Right lobe of liver (tissue), 6 donors: Measurements from ENCODE around the gene PPFIBP2. TPM values are rescaled to one million over a fixed set of nuclear protein-coding genes. Genes with fewer than 3 reads are reported as not detected.
"Not testable (repeated sequence)": the region's sequence is repeated elsewhere in the genome, so short reads cannot be mapped to it uniquely, and the experiment has no call there.

Source experiments
- ATAC-seq, 4 donors: fragments of 200-7000 bp; cut with Tn5 transposase; one replicate each; pipeline ENCODE4 v1.9.1; 2020; ENCODE audit warnings: mild to moderate bottlenecking in 4 of 4, moderate library complexity in 4 of 4
- DNase-seq, 3 donors: peaks; one replicate each; pipeline ENCODE4 v3.0.0-alpha.2; 2020
- H3K27ac ChIP-seq, 3 donors: fragments of 200-600 bp; one replicate each; pipeline ENCODE4 v1.8.0; 2022
- H3K27me3 ChIP-seq, 2 donors: fragments of 200-600 bp; one replicate each; pipeline ENCODE4 v1.8.0; 2022
- H3K36me3 ChIP-seq, 4 donors: fragments of 200-600 bp; sonication (generic) in 1 of 4; one replicate each; pipeline versions ENCODE4 v1.5.1 to v1.8.0; 2017 to 2022; ENCODE audit warnings: control low read depth in 1 of 4
- H3K4me1 ChIP-seq, 4 donors: fragments of 200-600 bp; sonication (generic) in 1 of 4; one replicate each; pipeline versions ENCODE4 v1.5.1 to v1.8.0; 2017 to 2022; ENCODE audit warnings: control low read depth in 1 of 4
- H3K4me3 ChIP-seq, 3 donors: fragments of 200-600 bp; one replicate each; pipeline ENCODE4 v1.8.0; 2022
- H3K9me3 ChIP-seq, 4 donors: fragments of 200-600 bp; sonication (generic) in 1 of 4; one replicate each; pipeline versions ENCODE4 v1.5.1 to v1.8.0; 2017 to 2022; ENCODE audit warnings: control low read depth in 1 of 4
- POLR2A ChIP-seq: fragments of 450-650 bp; IDR thresholded peaks from one replicate; pipeline ENCODE4 v1.6.1; 2017; ENCODE audit warnings: antibody characterized with exemption, mild to moderate bottlenecking
- WGBS: methylation state at CpG from one replicate; pipeline ENCODE4 v1.1.6; 2018; ENCODE audit warnings: low coverage, low lambda C conversion rate; ENCODE audit not compliant: insufficient coverage; ENCODE audit errors: missing lambda C conversion rate; 5-methylcytosine and 5-hydroxymethylcytosine counted together
- intact Hi-C, 2 donors: fragments of 100-400 bp; cut with DNase I; formaldehyde crosslinking; loops; one replicate each; pipeline versions ENCODE4 v1.11.2 to v1.14.1; 2022
- total RNA-seq, 6 experiments: library from RNA; depleted of rRNA in 2 of 6; stranded (reverse); fragments of >200 nt in 2 of 6; fragmentation: NEBNext Ultra II Directional in 3 of 6; extraction: Animal tissue kit (Norgen Biotek cat#: 25700) in 3 of 6; gene quantifications; one replicate each; pipeline versions ENCODE4 v1.1.0 to v1.2.4, GENCODE V29; 2016 to 2023
- TF ChIP-seq, protein P1 (sequence below), 4 donors: fragments of 200-600 bp in 3 of 4; fragments of 450-650 bp in 1 of 4; IDR thresholded peaks; one replicate each; pipeline versions ENCODE4 v1.5.1 to v1.8.0; 2016 to 2022; ENCODE audit warnings: antibody characterized with exemption in 4 of 4, mild to moderate bottlenecking in 2 of 4
- donor health status: DM: no; HTN: yes; CAD: no.
- donor health status: DM: no; HTN: no; CAD: no.
- donor health status: DM: no; HTN: no; CAD: no.
- donor health status: DM: no; HTN: yes; CAD: no.
- donor health status: DM: no; HTN: yes; CAD: no.

PPFIBP2 gene
- total RNA-seq, 6 experiments from 2014 or later = 25.5 to 69.3 (median 46.6) TPM

DNA sequence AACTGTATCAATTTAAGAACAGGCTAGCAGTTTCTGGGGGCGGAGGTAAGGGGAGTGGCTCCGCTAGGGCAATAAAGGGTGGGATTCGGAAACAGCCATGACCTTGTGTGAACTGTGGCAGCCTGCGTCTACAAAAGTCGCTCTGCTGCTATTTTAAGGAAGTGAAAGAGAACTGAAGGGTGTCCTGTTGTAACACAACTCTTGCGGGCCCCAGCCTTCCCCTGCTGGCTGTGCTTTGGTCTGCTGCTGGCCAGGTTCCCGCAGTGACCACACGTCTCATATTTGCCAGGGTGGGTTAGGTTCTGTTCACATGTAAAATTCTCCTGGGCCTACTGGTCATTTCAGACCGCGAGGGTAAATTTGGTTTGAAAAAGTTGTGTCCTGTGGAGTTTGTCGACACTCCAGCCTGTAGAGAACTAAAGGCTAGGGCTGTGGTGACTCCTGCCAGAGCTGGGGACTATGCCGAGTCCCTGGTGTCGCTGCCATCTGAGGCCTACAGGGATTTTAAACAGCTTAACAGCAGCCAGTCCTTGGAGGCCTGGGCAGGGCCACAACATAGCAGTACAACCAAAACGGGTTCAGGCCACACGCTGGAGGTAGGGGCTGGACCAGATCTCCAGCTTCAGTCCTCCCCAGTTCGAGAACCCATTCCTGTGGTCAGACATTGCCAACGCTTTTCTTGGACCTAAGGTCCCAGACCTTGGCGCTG lies 1.1 kb upstream of the PPFIBP2 start:
- H3K27me3 ChIP-seq = no peaks in the 10 kb centered on the region
- H3K4me3 ChIP-seq = peak overlapping the region; percentile 74 to 99 (median 92)
- TF ChIP-seq, protein P1, sequence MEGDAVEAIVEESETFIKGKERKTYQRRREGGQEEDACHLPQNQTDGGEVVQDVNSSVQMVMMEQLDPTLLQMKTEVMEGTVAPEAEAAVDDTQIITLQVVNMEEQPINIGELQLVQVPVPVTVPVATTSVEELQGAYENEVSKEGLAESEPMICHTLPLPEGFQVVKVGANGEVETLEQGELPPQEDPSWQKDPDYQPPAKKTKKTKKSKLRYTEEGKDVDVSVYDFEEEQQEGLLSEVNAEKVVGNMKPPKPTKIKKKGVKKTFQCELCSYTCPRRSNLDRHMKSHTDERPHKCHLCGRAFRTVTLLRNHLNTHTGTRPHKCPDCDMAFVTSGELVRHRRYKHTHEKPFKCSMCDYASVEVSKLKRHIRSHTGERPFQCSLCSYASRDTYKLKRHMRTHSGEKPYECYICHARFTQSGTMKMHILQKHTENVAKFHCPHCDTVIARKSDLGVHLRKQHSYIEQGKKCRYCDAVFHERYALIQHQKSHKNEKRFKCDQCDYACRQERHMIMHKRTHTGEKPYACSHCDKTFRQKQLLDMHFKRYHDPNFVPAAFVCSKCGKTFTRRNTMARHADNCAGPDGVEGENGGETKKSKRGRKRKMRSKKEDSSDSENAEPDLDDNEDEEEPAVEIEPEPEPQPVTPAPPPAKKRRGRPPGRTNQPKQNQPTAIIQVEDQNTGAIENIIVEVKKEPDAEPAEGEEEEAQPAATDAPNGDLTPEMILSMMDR (IDR thresholded peaks at IDR 0.05) = no peak
- peak; percentile 15 for TF ChIP-seq POLR2A
- intact Hi-C loops = loop anchor here in 1 of 2 donors (10.0 kb wide), 1 partner anchor 52 kb away; no protein-coding TSS in a partner anchor
- peak overlapping the region; percentile 80 to 92 (median 86) for H3K27ac ChIP-seq
- DNase-seq (peak; percentile 68 to 72 (median 72)), ATAC-seq (peak; percentile 1 to 31 (median 20))
- 10% methylated on average over 12 of the region's 18 CpGs for WGBS
- no peaks in the 10 kb centered on the region for H3K9me3 ChIP-seq
- no peaks in the 10 kb centered on the region for H3K36me3 ChIP-seq
- H3K4me1 ChIP-seq = peaks cover 0 to 41% (median 18%) of the 10 kb centered on the region in 4 donors

- Histone ChIP-seq H3K27me3 (no peaks in the 10 kb centered on the region), H3K4me1 (peaks cover 0 to 41% (median 18%) of the 10 kb centered on the region in 4 donors), H3K36me3 (no peaks in the 10 kb centered on the region), H3K4me3 (peak overlapping the region; percentile 74 to 99 (median 92)), H3K9me3 (no peaks in the 10 kb centered on the region), H3K27ac (peak overlapping the region; percentile 80 to 92 (median 86))
- intact Hi-C loops = loop anchor here in 1 of 2 donors (10.0 kb wide), 1 partner anchor 51 kb away; no protein-coding TSS in a partner anchor
- ATAC-seq (peak; percentile 22 to 45 (median 31)), DNase-seq (peak in 2 of 3 donors; percentile 62 to 66)
- 0% methylated on average over 5 of the region's 31 CpGs for WGBS
- peak; percentile 29 for TF ChIP-seq POLR2A
- TF ChIP-seq, protein P1 (IDR thresholded peaks at IDR 0.05) = no peak
Measured at GRCh38 chr11:7514099-7514591, 346 bp downstream of the PPFIBP2 start.

DNA sequence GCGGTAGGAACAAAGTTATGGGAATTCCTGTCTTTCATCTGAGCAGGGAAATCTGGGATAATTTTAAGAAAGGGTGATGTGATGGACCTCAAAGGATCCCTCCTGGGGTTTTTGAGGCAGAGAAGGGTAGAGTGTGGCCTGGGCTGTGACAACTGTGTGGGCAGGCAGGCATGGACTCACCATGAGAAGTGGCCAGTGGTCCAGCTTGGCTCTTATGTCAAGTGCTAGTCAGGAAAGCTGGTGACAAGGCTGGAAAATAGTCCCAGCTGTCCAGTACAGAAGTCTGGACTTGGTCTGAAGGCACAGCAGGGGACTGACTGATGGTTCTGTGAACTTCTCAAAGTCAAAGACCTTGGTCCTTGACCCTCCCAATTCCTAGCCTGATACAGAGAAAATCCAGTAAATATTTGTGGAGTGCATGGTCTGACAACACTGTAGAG lies 1.7 kb downstream of the PPFIBP2 start:
- no peaks in the 10 kb centered on the region for H3K36me3 ChIP-seq
- no peak for TF ChIP-seq POLR2A
- TF ChIP-seq, protein P1 (IDR thresholded peaks at IDR 0.05) = no peak
- intact Hi-C loops = loop anchor here in 1 of 2 donors (10.0 kb wide), 1 partner anchor 49 kb away; no protein-coding TSS in a partner anchor
- WGBS = 55% methylated on average over 1 of the region's 1 CpG
- no peaks in the 10 kb centered on the region for H3K27me3 ChIP-seq
- peak overlapping the region in 2 of 3 donors; percentile 9 to 99 for H3K4me3 ChIP-seq
- no peak for ATAC-seq
- H3K9me3 ChIP-seq = no peaks in the 10 kb centered on the region
- H3K27ac ChIP-seq = peak overlapping the region in 1 of 3 donors; percentile 13
- DNase-seq = no peak
- peaks cover 0 to 49% (median 18%) of the 10 kb centered on the region in 4 donors for H3K4me1 ChIP-seq

- intact Hi-C loops = loop anchor here in 1 of 2 donors (10.0 kb wide), 1 partner anchor 48 kb away; no protein-coding TSS in a partner anchor
- H3K4me1 ChIP-seq = peaks cover 0 to 51% (median 16%) of the 10 kb centered on the region in 4 donors
- no peak for DNase-seq
- no peaks in the 10 kb centered on the region for H3K27me3 ChIP-seq
- no peak overlapping the region for H3K27ac ChIP-seq
- 81% methylated on average over 6 of the region's 12 CpGs for WGBS
- no peak for TF ChIP-seq POLR2A
- TF ChIP-seq, protein P1 (IDR thresholded peaks at IDR 0.05) = no peak
- no peaks in the 10 kb centered on the region for H3K9me3 ChIP-seq
- no peak overlapping the region for H3K4me3 ChIP-seq
- no peaks in the 10 kb centered on the region for H3K36me3 ChIP-seq
- ATAC-seq = no peak
Measured at GRCh38 chr11:7516475-7516874, 2.7 kb downstream of the PPFIBP2 start.

GRCh38 chr11:7517743-7518142 lies 3.9 kb downstream of the PPFIBP2 start:
- ATAC-seq, H3K36me3 ChIP-seq, H3K27me3 ChIP-seq, H3K4me3 ChIP-seq, DNase-seq, H3K9me3 ChIP-seq, H3K27ac ChIP-seq: not testable (repeated sequence)
- peaks cover 0 to 51% (median 10%) of the 10 kb centered on the region in 4 donors for H3K4me1 ChIP-seq
- 94% methylated on average over 4 of the region's 13 CpGs for WGBS
- intact Hi-C loops = loop anchor here in 1 of 2 donors (10.0 kb wide), 1 partner anchor 47 kb away; no protein-coding TSS in a partner anchor
